HEK293 (cell line): Measurements from ENCODE around the gene CCM2L.
"Not testable (repeated sequence)": the region's sequence is repeated elsewhere in the genome, so short reads cannot be mapped to it uniquely, and the experiment has no call there.

Source experiments
- CTCF ChIP-seq: fragments of 450-650 bp; formaldehyde crosslinking; IDR thresholded peaks from 2 replicates; pipeline ENCODE4 v1.5.1; 2016; ENCODE audit warnings: missing biosample characterization, missing genetic modification characterization
- KLF10 ChIP-seq: fragments of 450-650 bp; IDR thresholded peaks from 2 replicates; pipeline ENCODE4 v1.5.1; 2018; ENCODE audit warnings: missing biosample characterization, mild to moderate bottlenecking, missing genetic modification characterization
- ZNF138 ChIP-seq: fragments of 450-650 bp; formaldehyde crosslinking; IDR thresholded peaks from 2 replicates; pipeline ENCODE4 v1.5.1; 2016; ENCODE audit warnings: missing biosample characterization, missing genetic modification characterization, borderline replicate concordance
- ZNF335 ChIP-seq: fragments of 450-650 bp; formaldehyde crosslinking; conservative IDR thresholded peaks from 2 replicates; pipeline ENCODE4 v1.5.1; 2016; ENCODE audit warnings: missing biosample characterization, missing genetic modification characterization
- ZNF518A ChIP-seq: fragments of 450-650 bp; formaldehyde crosslinking; conservative IDR thresholded peaks from 2 replicates; pipeline ENCODE4 v1.5.1; 2016; ENCODE audit warnings: low read depth, missing biosample characterization, missing genetic modification characterization
- ZNF639 ChIP-seq: fragments of 450-650 bp; formaldehyde crosslinking; IDR thresholded peaks from 2 replicates; pipeline ENCODE4 v1.5.1; 2016; ENCODE audit warnings: missing biosample characterization, missing genetic modification characterization
- ZNF660 ChIP-seq: fragments of 450-650 bp; IDR thresholded peaks from 2 replicates; pipeline ENCODE4 v1.5.1; 2018; ENCODE audit warnings: missing biosample characterization, mild to moderate bottlenecking, missing genetic modification characterization

GRCh38 chr20:32033721-32034120 is 23.5 kb downstream of the CCM2L start:
- TF ChIP-seq CTCF (tag by site-specific recombination); ZNF639 (tag by site-specific recombination); ZNF138 (tag by site-specific recombination); KLF10 (tag by site-specific recombination); ZNF335 (tag by site-specific recombination); ZNF518A (tag by site-specific recombination); ZNF660: not testable (repeated sequence)
